ENCODE results near the gene ENPP1. TPM values are rescaled to one million over a fixed set of nuclear protein-coding genes. Genes with fewer than 3 reads are reported as not detected.

ENPP1 gene
- total and polyA plus RNA-seq, 2 donors (not counting 1 experiment from before 2014, with no cell fraction given) = 0.13 to 0.42 TPM

DNA sequence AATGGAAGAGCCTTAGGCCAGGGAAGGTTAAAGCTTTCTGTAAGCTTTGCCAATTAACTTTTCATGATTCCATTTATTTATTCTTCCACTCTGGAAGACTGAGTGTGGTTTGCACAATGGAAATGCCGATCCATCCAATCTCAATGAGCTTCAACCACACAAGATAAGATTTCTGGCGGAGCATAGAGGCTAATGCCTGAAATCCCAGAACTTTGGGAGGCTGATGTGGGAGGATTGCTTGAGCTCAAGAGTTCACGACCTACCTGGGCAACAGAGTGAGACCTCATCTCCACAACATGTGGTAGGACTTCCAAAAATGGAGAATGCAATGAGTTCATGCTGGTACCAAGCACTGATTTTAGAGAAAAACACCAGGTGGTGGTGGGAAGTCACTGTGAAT lies 6.2 kb downstream of the ENPP1 start:
- no peaks in the 10 kb centered on the region for H3K79me2 ChIP-seq (ENCODE audit: control insufficient read depth, insufficient read depth, low read length)
- ATAC-seq (ENCODE audit: low read depth) (no peak), DNase-seq (no peak)
- peaks cover 14% of the 10 kb centered on the region for H3K27me3 Mint-ChIP-seq
- no peak overlapping the region for H3K4me3 Mint-ChIP-seq
- TF ChIP-seq, protein P1, sequence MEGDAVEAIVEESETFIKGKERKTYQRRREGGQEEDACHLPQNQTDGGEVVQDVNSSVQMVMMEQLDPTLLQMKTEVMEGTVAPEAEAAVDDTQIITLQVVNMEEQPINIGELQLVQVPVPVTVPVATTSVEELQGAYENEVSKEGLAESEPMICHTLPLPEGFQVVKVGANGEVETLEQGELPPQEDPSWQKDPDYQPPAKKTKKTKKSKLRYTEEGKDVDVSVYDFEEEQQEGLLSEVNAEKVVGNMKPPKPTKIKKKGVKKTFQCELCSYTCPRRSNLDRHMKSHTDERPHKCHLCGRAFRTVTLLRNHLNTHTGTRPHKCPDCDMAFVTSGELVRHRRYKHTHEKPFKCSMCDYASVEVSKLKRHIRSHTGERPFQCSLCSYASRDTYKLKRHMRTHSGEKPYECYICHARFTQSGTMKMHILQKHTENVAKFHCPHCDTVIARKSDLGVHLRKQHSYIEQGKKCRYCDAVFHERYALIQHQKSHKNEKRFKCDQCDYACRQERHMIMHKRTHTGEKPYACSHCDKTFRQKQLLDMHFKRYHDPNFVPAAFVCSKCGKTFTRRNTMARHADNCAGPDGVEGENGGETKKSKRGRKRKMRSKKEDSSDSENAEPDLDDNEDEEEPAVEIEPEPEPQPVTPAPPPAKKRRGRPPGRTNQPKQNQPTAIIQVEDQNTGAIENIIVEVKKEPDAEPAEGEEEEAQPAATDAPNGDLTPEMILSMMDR (IDR thresholded peaks at IDR 0.05) = no peak
- TF ChIP-seq EZH2 (IDR thresholded peaks at IDR 0.05; ENCODE audit: borderline replicate concordance, insufficient read depth, low read depth, low read length, poor library complexity, severe bottlenecking) = no peak
- no peak overlapping the region for H3K27ac ChIP-seq (ENCODE audit: low read length in 2 of 2)
- H3K27me3 ChIP-seq (replicated peaks in 1 of 4; ENCODE audit: control extremely low read depth in 1 of 4, control insufficient read depth in 3 of 4, insufficient read depth in 4 of 4, low read length in 3 of 4) = peaks cover 0 to 15% (median 6%) of the 10 kb centered on the region in 4 experiments
- CTCF ChIA-PET = no interaction called here
- H2AFZ ChIP-seq (ENCODE audit: insufficient read depth, low read depth, low read length, poor library complexity, severe bottlenecking) = no peak overlapping the region
- H3K4me2 ChIP-seq (replicated peaks; ENCODE audit: low read depth, low read length, poor library complexity, severe bottlenecking) = no peak overlapping the region
- H3K36me3 ChIP-seq (replicated peaks in 1 of 2; ENCODE audit: control extremely low read depth in 1 of 2, control insufficient read depth in 1 of 2, extremely low read depth in 1 of 2, insufficient read depth in 2 of 2, low read length in 1 of 2) = no peaks in the 10 kb centered on the region
- H3K27ac Mint-ChIP-seq = no peak overlapping the region
- H3K9me3 ChIP-seq (ENCODE audit: control extremely low read depth in 1 of 3, control insufficient read depth in 2 of 3, insufficient read depth in 1 of 3, low read length in 2 of 3) = no peaks in the 10 kb centered on the region
- intact Hi-C loops (cut with micrococcal nuclease) = no loop called here
- peaks cover 0 to 5% of the 10 kb centered on the region in 2 donors for H3K4me1 ChIP-seq (ENCODE audit: control insufficient read depth in 2 of 2, insufficient read depth in 2 of 2, low read length in 2 of 2)
- no peak overlapping the region for H3K9ac ChIP-seq (ENCODE audit: low read length)
- H4K20me1 ChIP-seq (ENCODE audit: control insufficient read depth, insufficient read depth, low read length, poor library complexity, severe bottlenecking) = no peaks in the 10 kb centered on the region
- WGBS (ENCODE audit: insufficient coverage) = no CpG with 5 or more reads among the region's 3 CpGs
- POLR2A ChIA-PET = no interaction called here
- H3K4me1 Mint-ChIP-seq = peaks cover under 1% of the 10 kb centered on the region
- H3K4me3 ChIP-seq (ENCODE audit: control extremely low read depth in 1 of 5, extremely low read depth in 1 of 5, insufficient read depth in 1 of 5, low read depth in 2 of 5, low read length in 4 of 5) = no peak overlapping the region
- H3K9me3 Mint-ChIP-seq (ENCODE audit: insufficient read depth) = no peaks in the 10 kb centered on the region

DNA sequence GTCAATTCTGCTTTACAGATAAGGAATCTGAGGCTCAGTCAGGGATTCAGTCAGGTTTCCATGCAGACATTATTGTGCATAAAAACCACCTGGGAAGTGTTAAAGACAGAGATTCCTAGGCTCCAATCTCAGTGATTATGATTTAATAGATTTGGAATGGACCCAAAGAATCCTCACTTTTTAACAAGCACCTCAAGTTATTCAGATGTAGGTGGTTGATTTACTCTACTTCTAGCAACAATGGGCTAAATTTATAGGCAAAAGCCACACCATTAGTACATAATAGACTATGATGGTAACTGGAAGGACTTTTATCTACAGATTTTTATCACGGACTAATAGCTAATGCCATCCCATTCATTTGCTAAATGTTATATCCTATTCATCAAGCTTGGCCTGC lies 9.0 kb downstream of the ENPP1 start:
- H2AFZ ChIP-seq (ENCODE audit: insufficient read depth, low read depth, low read length, poor library complexity, severe bottlenecking) = no peak overlapping the region
- H3K9me3 ChIP-seq (ENCODE audit: control extremely low read depth in 1 of 3, control insufficient read depth in 2 of 3, insufficient read depth in 1 of 3, low read length in 2 of 3) = no peaks in the 10 kb centered on the region
- Mint-ChIP-seq H3K27ac (no peak overlapping the region), H3K9me3 (ENCODE audit: insufficient read depth) (no peaks in the 10 kb centered on the region), H3K4me3 (no peak overlapping the region), H3K27me3 (peaks cover 27% of the 10 kb centered on the region), H3K4me1 (no peaks in the 10 kb centered on the region)
- no peaks in the 10 kb centered on the region for H3K79me2 ChIP-seq (ENCODE audit: control insufficient read depth, insufficient read depth, low read length)
- ATAC-seq (ENCODE audit: low read depth) = no peak
- intact Hi-C loops (cut with micrococcal nuclease) = no loop called here
- H3K4me2 ChIP-seq (replicated peaks; ENCODE audit: low read depth, low read length, poor library complexity, severe bottlenecking) = no peak overlapping the region
- no peak for DNase-seq
- no peak overlapping the region for H3K27ac ChIP-seq (ENCODE audit: low read length in 2 of 2)
- TF ChIP-seq, protein P1 (IDR thresholded peaks at IDR 0.05) = no peak
- TF ChIP-seq EZH2 (IDR thresholded peaks at IDR 0.05; ENCODE audit: borderline replicate concordance, insufficient read depth, low read depth, low read length, poor library complexity, severe bottlenecking) = no peak
- POLR2A ChIA-PET = no interaction called here
- no peaks in the 10 kb centered on the region for H4K20me1 ChIP-seq (ENCODE audit: control insufficient read depth, insufficient read depth, low read length, poor library complexity, severe bottlenecking)
- H3K27me3 ChIP-seq (replicated peaks in 1 of 4; ENCODE audit: control extremely low read depth in 1 of 4, control insufficient read depth in 3 of 4, insufficient read depth in 4 of 4, low read length in 3 of 4) = peaks cover 0 to 6% (median 0%) of the 10 kb centered on the region in 4 experiments
- WGBS (ENCODE audit: insufficient coverage) = no CpG with 5 or more reads among the region's 1 CpG
- no peak overlapping the region for H3K9ac ChIP-seq (ENCODE audit: low read length)
- no peaks in the 10 kb centered on the region for H3K36me3 ChIP-seq (replicated peaks in 1 of 2; ENCODE audit: control extremely low read depth in 1 of 2, control insufficient read depth in 1 of 2, extremely low read depth in 1 of 2, insufficient read depth in 2 of 2, low read length in 1 of 2)
- H3K4me1 ChIP-seq (ENCODE audit: control insufficient read depth in 2 of 2, insufficient read depth in 2 of 2, low read length in 2 of 2) = no peaks in the 10 kb centered on the region
- CTCF ChIA-PET = no interaction called here
- H3K4me3 ChIP-seq (ENCODE audit: control extremely low read depth in 1 of 5, extremely low read depth in 1 of 5, insufficient read depth in 1 of 5, low read depth in 2 of 5, low read length in 4 of 5) = no peak overlapping the region
